ENCODE measurements around the gene DNMBP. TPM values are rescaled to one million over a fixed set of nuclear protein-coding genes. Genes with fewer than 3 reads are reported as not detected.
A peak's percentile ranks its signal among the peaks of the same experiment; 100 is the strongest.

DNMBP gene
- total and polyA plus RNA-seq, 2 of the 8 experiments (the other 6 are each of a cell fraction or from before 2014, with no cell fraction given) = 19.1 to 26.4 TPM

- TF ChIP-seq CTCF (IDR thresholded peaks at IDR 0.05; ENCODE audit: control extremely low read depth in 1 of 3, insufficient read depth in 1 of 3, low read depth in 1 of 3, low read length in 3 of 3) (peak; percentile 65 to 85 (median 75)), TAF1 (IDR thresholded peaks at IDR 0.05; ENCODE audit: low read depth, low read length) (peak; percentile 39), TBP (IDR thresholded peaks at IDR 0.05; ENCODE audit: low read depth, low read length) (peak; percentile 23; the same call in 1 of the 2 replicates), SP1 (IDR thresholded peaks at IDR 0.05; ENCODE audit: low read depth, low read length) (no peak), KDM4A (IDR thresholded peaks at IDR 0.05; ENCODE audit: low read depth, low read length, severe bottlenecking) (peak; percentile 45), PHF8 (conservative IDR thresholded peaks at IDR 0.05; ENCODE audit: low read depth, low read length) (peak; percentile 6; the same call in 1 of the 2 replicates), CREB1 (IDR thresholded peaks at IDR 0.05) (peak; percentile 83), ASH2L (IDR thresholded peaks at IDR 0.05; ENCODE audit: low read length) (peak; percentile 30), RAD21 (IDR thresholded peaks at IDR 0.05 in 1 of 2, conservative IDR thresholded peaks at IDR 0.05 in 1 of 2; ENCODE audit: low read depth in 2 of 2, low read length in 2 of 2) (peak; percentile 20 to 63; a peak in 3 of 4 replicates), TEAD4 (IDR thresholded peaks at IDR 0.05; ENCODE audit: low read depth, low read length) (no peak; the same call in 1 of the 2 replicates), POLR2A (IDR thresholded peaks at IDR 0.05; ENCODE audit: control extremely low read depth in 1 of 2, low read depth in 2 of 2, low read length in 2 of 2) (no peak)
Measured at GRCh38 chr10:100009793-100010676, at the start of gene DNMBP (continued).

Data from H1 (cell line).